Measurements from ENCODE around the gene ATXN7L2. TPM values are rescaled to one million over a fixed set of nuclear protein-coding genes. Genes with fewer than 3 reads are reported as not detected.

ATXN7L2 gene
- total and polyA plus RNA-seq, 4 donors: 0.61 to 1.7 (median 1.3) TPM

DNA sequence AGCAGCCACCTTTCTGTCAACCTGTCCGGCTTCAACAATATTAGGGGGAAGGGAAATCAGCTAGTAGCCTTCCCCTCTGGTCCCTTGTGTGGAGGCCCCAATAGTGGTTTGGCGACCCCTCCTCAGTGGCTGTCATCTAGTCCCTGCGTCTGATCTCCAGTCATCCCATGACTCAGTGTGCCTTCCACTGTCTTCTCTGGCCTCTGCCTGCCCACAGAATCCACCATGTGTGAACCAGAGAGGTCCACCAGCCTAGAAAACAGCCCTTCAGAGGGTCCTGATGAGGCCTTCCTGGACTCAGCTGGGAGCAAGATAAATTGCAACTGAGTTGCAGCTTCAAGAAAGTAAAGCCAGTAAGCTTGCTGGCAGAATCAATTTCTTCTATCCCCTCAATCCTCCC lies 3.8 kb upstream of the ATXN7L2 start (continued):
- TF ChIP-seq, protein P1, sequence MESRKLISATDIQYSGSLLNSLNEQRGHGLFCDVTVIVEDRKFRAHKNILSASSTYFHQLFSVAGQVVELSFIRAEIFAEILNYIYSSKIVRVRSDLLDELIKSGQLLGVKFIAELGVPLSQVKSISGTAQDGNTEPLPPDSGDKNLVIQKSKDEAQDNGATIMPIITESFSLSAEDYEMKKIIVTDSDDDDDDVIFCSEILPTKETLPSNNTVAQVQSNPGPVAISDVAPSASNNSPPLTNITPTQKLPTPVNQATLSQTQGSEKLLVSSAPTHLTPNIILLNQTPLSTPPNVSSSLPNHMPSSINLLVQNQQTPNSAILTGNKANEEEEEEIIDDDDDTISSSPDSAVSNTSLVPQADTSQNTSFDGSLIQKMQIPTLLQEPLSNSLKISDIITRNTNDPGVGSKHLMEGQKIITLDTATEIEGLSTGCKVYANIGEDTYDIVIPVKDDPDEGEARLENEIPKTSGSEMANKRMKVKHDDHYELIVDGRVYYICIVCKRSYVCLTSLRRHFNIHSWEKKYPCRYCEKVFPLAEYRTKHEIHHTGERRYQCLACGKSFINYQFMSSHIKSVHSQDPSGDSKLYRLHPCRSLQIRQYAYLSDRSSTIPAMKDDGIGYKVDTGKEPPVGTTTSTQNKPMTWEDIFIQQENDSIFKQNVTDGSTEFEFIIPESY (IDR thresholded peaks at IDR 0.05): no peak
- TF ChIP-seq YY1 (IDR thresholded peaks at IDR 0.05) (no peak), SP1 (IDR thresholded peaks at IDR 0.05) (no peak)
- TF ChIP-seq, protein P2, sequence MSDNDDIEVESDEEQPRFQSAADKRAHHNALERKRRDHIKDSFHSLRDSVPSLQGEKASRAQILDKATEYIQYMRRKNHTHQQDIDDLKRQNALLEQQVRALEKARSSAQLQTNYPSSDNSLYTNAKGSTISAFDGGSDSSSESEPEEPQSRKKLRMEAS (IDR thresholded peaks at IDR 0.05): no peak

DNA sequence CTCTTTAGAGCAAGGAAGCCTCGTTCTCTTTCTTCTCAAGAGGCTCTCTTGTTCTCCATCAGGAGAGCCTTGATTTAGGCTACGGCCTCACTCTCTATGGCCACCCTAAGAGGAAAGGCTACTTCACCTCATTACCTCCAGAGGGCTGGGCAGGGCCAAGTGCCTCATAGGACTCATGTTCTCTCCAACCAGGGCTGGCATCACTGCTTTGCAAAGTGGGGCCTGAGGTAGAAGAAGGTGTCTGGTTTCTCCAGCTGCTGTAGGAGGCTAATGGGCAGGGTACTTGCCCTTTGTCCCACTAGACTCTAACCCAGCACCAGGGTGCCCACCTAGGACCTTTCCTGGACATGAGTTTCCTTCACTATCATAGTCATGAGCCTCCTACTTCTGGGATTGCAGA lies 2.1 kb upstream of the ATXN7L2 start:
- Histone ChIP-seq H3K4me1 (ENCODE audit: control insufficient read depth in 4 of 4, insufficient read depth in 4 of 4, low read length in 3 of 4) (peaks cover 5 to 16% (median 13%) of the 10 kb centered on the region in 4 donors), H3K9ac (ENCODE audit: low read depth in 1 of 2, low read length in 2 of 2) (no peak overlapping the region), H3K36me3 (ENCODE audit: control insufficient read depth in 4 of 4, insufficient read depth in 3 of 4, low read depth in 1 of 4, low read length in 3 of 4) (peaks cover 0 to 3% (median under 1%) of the 10 kb centered on the region in 4 donors), H3K27ac (ENCODE audit: low read depth in 1 of 2, low read length in 2 of 2) (no peak overlapping the region), H3K27me3 (ENCODE audit: control insufficient read depth in 4 of 4, insufficient read depth in 4 of 4, low read length in 3 of 4) (no peaks in the 10 kb centered on the region), H3K9me3 (ENCODE audit: control insufficient read depth in 4 of 4, low read length in 3 of 4) (no peaks in the 10 kb centered on the region), H3K4me3 (ENCODE audit: low read depth in 1 of 3, low read length in 3 of 3) (no peak overlapping the region)
- no peak for DNase-seq (ENCODE audit: low spot score)
- TF ChIP-seq TAF1 (conservative IDR thresholded peaks at IDR 0.05) (no peak), YY1 (IDR thresholded peaks at IDR 0.05) (no peak), EGR1 (IDR thresholded peaks at IDR 0.05; ENCODE audit: low read depth in 2 of 2) (no peak), GABPA (IDR thresholded peaks at IDR 0.05 in 1 of 2, conservative IDR thresholded peaks at IDR 0.05 in 1 of 2) (no peak), SP1 (IDR thresholded peaks at IDR 0.05) (no peak), HNF4A (conservative IDR thresholded peaks at IDR 0.05) (no peak), JUND (IDR thresholded peaks at IDR 0.05) (no peak)
- TF ChIP-seq, protein P3, sequence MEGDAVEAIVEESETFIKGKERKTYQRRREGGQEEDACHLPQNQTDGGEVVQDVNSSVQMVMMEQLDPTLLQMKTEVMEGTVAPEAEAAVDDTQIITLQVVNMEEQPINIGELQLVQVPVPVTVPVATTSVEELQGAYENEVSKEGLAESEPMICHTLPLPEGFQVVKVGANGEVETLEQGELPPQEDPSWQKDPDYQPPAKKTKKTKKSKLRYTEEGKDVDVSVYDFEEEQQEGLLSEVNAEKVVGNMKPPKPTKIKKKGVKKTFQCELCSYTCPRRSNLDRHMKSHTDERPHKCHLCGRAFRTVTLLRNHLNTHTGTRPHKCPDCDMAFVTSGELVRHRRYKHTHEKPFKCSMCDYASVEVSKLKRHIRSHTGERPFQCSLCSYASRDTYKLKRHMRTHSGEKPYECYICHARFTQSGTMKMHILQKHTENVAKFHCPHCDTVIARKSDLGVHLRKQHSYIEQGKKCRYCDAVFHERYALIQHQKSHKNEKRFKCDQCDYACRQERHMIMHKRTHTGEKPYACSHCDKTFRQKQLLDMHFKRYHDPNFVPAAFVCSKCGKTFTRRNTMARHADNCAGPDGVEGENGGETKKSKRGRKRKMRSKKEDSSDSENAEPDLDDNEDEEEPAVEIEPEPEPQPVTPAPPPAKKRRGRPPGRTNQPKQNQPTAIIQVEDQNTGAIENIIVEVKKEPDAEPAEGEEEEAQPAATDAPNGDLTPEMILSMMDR (IDR thresholded peaks at IDR 0.05; ENCODE audit: low read depth, low read length, missing input control): no peak
- TF ChIP-seq, protein P2 (IDR thresholded peaks at IDR 0.05): no peak
- TF ChIP-seq, protein P1 (IDR thresholded peaks at IDR 0.05): no peak
- 86% methylated on average over 2 of the region's 2 CpGs for WGBS

DNA sequence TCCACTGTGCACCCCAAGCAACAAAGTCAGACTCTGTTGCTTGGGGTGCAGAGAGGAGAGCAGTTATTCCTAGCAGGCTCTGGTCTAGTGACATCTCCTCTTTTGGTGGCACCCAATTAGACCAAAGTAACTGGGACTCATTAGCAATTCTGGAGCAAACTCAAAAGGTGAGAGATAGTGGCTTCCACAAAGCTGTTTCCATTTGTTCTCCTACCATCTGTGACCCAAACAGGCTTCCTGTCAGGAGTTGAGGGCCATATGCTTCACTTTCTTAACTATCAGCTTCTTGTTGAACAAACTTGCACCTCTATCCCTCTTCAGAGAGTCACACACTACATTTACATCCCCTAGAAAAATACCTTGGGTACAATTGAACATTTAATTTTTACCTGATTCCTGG lies 1.5 kb upstream of the ATXN7L2 start:
- H3K9me3 ChIP-seq (ENCODE audit: control insufficient read depth in 4 of 4, low read length in 3 of 4): no peaks in the 10 kb centered on the region
- peaks cover 5 to 16% (median 13%) of the 10 kb centered on the region in 4 donors for H3K4me1 ChIP-seq (ENCODE audit: control insufficient read depth in 4 of 4, insufficient read depth in 4 of 4, low read length in 3 of 4)
- H3K9ac ChIP-seq (ENCODE audit: low read depth in 1 of 2, low read length in 2 of 2): no peak overlapping the region
- H3K4me3 ChIP-seq (ENCODE audit: low read depth in 1 of 3, low read length in 3 of 3): no peak overlapping the region
- H3K27ac ChIP-seq (ENCODE audit: low read depth in 1 of 2, low read length in 2 of 2): no peak overlapping the region
- DNase-seq (ENCODE audit: low spot score): no peak
- no peaks in the 10 kb centered on the region for H3K27me3 ChIP-seq (ENCODE audit: control insufficient read depth in 4 of 4, insufficient read depth in 4 of 4, low read length in 3 of 4)
- H3K36me3 ChIP-seq (ENCODE audit: control insufficient read depth in 4 of 4, insufficient read depth in 3 of 4, low read depth in 1 of 4, low read length in 3 of 4): peaks cover 0 to 3% (median under 1%) of the 10 kb centered on the region in 4 donors
- TF ChIP-seq RAD21 (IDR thresholded peaks at IDR 0.05) (no peak), TAF1 (conservative IDR thresholded peaks at IDR 0.05) (no peak), JUND (IDR thresholded peaks at IDR 0.05) (no peak), HNF4G (IDR thresholded peaks at IDR 0.05) (no peak), YY1 (IDR thresholded peaks at IDR 0.05) (no peak), FOXA2 (IDR thresholded peaks at IDR 0.05) (no peak), EGR1 (IDR thresholded peaks at IDR 0.05; ENCODE audit: low read depth in 2 of 2) (no peak)
- TF ChIP-seq, protein P1 (IDR thresholded peaks at IDR 0.05): no peak
- TF ChIP-seq, protein P4, sequence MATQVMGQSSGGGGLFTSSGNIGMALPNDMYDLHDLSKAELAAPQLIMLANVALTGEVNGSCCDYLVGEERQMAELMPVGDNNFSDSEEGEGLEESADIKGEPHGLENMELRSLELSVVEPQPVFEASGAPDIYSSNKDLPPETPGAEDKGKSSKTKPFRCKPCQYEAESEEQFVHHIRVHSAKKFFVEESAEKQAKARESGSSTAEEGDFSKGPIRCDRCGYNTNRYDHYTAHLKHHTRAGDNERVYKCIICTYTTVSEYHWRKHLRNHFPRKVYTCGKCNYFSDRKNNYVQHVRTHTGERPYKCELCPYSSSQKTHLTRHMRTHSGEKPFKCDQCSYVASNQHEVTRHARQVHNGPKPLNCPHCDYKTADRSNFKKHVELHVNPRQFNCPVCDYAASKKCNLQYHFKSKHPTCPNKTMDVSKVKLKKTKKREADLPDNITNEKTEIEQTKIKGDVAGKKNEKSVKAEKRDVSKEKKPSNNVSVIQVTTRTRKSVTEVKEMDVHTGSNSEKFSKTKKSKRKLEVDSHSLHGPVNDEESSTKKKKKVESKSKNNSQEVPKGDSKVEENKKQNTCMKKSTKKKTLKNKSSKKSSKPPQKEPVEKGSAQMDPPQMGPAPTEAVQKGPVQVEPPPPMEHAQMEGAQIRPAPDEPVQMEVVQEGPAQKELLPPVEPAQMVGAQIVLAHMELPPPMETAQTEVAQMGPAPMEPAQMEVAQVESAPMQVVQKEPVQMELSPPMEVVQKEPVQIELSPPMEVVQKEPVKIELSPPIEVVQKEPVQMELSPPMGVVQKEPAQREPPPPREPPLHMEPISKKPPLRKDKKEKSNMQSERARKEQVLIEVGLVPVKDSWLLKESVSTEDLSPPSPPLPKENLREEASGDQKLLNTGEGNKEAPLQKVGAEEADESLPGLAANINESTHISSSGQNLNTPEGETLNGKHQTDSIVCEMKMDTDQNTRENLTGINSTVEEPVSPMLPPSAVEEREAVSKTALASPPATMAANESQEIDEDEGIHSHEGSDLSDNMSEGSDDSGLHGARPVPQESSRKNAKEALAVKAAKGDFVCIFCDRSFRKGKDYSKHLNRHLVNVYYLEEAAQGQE (IDR thresholded peaks at IDR 0.05): no peak
- TF ChIP-seq, protein P2 (IDR thresholded peaks at IDR 0.05): no peak

All from liver (tissue), 9 donors.